ENCODE measurements around the gene DPPA2. TPM values are rescaled to one million over a fixed set of nuclear protein-coding genes. Genes with fewer than 3 reads are reported as not detected.
A peak's percentile ranks its signal among the peaks of the same experiment; 100 is the strongest.

DPPA2 gene
- total and polyA plus RNA-seq, 8 donors: not detected

GRCh38 chr3:109278141-109278540 is 38.2 kb downstream of the DPPA2 start:
- Histone ChIP-seq H3K4me1 (peaks cover 0 to 4% (median 0%) of the 10 kb centered on the region in 4 donors), H3K27ac (no peak overlapping the region), H3K27me3 (no peaks in the 10 kb centered on the region), H3K4me3 (no peak overlapping the region), H3K9me3 (no peaks in the 10 kb centered on the region), H3K36me3 (no peaks in the 10 kb centered on the region)
- peak in 1 of 2 donors; percentile 33 for DNase-seq
- intact Hi-C loops (cut with DNase I; ENCODE audit: low total_unique reads): no loop called here
- TF ChIP-seq EP300 (IDR thresholded peaks at IDR 0.05) (no peak), CTCF (IDR thresholded peaks at IDR 0.05) (no peak), POLR2A (IDR thresholded peaks at IDR 0.05) (no peak), POLR2AphosphoS5 (IDR thresholded peaks at IDR 0.05) (no peak)
- 50 to 74% (median 68%) methylated on average over 3 of the region's 3 CpGs for WGBS, 5 donors

GRCh38 chr3:109275702-109276293 is 40.5 kb downstream of the DPPA2 start:
- TF ChIP-seq POLR2AphosphoS5 (IDR thresholded peaks at IDR 0.05): no peak
- TF ChIP-seq CTCF (IDR thresholded peaks at IDR 0.05): peak in 3 of 7 experiments; percentile 30 to 45 (median 44)
- Histone ChIP-seq H3K36me3 (no peaks in the 10 kb centered on the region), H3K27me3 (no peaks in the 10 kb centered on the region), H3K4me3 (no peak overlapping the region), H3K4me1 (peaks cover 0 to 4% (median 0%) of the 10 kb centered on the region in 4 donors), H3K27ac (no peak overlapping the region), H3K9me3 (no peaks in the 10 kb centered on the region)
- DNase-seq: peak; percentile 28 to 77
- intact Hi-C loops (cut with DNase I; ENCODE audit: low total_unique reads): no loop called here
- 12 to 23% (median 16%) methylated on average over 9 of the region's 9 CpGs for WGBS, 5 donors

- H3K36me3 ChIP-seq: no peaks in the 10 kb centered on the region
- DNase-seq: no peak
- H3K27me3 ChIP-seq: no peaks in the 10 kb centered on the region
- intact Hi-C loops (cut with DNase I; ENCODE audit: low total_unique reads): no loop called here
- WGBS, 5 donors: 89 to 98% (median 96%) methylated on average over 6 to 7 of the region's 7 CpGs
- TF ChIP-seq POLR2A (IDR thresholded peaks at IDR 0.05): no peak
- TF ChIP-seq EP300 (IDR thresholded peaks at IDR 0.05): no peak
- TF ChIP-seq CTCF (IDR thresholded peaks at IDR 0.05): no peak
- TF ChIP-seq POLR2AphosphoS5 (IDR thresholded peaks at IDR 0.05): no peak
- no peaks in the 10 kb centered on the region for H3K9me3 ChIP-seq
- H3K4me3 ChIP-seq: no peak overlapping the region
- peaks cover 0 to 2% (median 0%) of the 10 kb centered on the region in 4 donors for H3K4me1 ChIP-seq
- no peak overlapping the region for H3K27ac ChIP-seq
These were observed 45.5 kb downstream of the DPPA2 start for GRCh38 chr3:109270779-109271178.

GRCh38 chr3:109269577-109270275 is 46.6 kb downstream of the DPPA2 start:
- WGBS, 5 donors: 76 to 86% (median 84%) methylated on average over 6 of the region's 6 CpGs
- Histone ChIP-seq H3K4me3 (no peak overlapping the region), H3K27me3 (no peaks in the 10 kb centered on the region), H3K36me3 (no peaks in the 10 kb centered on the region), H3K9me3 (no peaks in the 10 kb centered on the region), H3K4me1 (no peaks in the 10 kb centered on the region), H3K27ac (no peak overlapping the region)
- DNase-seq: no peak
- intact Hi-C loops (cut with DNase I; ENCODE audit: low total_unique reads): no loop called here
- TF ChIP-seq POLR2A (IDR thresholded peaks at IDR 0.05) (no peak), POLR2AphosphoS5 (IDR thresholded peaks at IDR 0.05) (no peak), EP300 (IDR thresholded peaks at IDR 0.05) (no peak), CTCF (IDR thresholded peaks at IDR 0.05) (no peak)
